Activated CD4-positive, alpha-beta T cell treated with anti-CD3 and anti-CD28 coated beads for 24 hours (primary cell): ENCODE measurements around the gene DYNLT1.
"Not testable (repeated sequence)": the region's sequence is repeated elsewhere in the genome, so short reads cannot be mapped to it uniquely, and the experiment has no call there.

Experiments
- DNase-seq, 2 donors: peaks; one replicate each; pipeline ENCODE4 v3.0.0-alpha.2; 2020; ENCODE audit warnings: low read depth in 2 of 2

DYNLT1 gene

DNA sequence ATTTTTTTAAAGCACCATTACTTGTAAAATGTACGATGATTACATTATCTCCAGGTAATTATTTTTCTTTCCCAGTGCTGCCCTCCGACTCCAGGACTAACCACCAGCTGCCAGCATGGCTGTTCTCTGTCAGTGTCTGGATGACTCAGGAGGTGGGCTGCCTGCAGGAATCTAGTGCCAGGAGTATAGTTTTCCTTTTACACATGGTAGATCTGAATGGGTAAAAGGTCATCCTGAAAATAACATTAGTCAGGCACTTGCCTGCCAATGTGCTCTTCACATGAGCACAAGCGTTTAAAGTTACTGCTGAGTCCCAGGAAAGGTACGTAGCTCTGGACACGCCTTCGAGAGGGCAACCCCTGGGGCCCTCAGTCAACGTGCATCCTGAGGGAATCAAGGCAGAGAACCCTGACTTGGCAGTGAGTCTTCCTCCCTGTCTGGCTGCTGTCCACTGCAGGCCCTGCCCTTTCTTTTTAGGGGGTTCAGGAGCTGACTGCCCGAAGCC, 2.4 kb downstream of the DYNLT1 start:
- no peak for DNase-seq

GRCh38 chr6:158640519-158640918, 4.0 kb downstream of the DYNLT1 start:
- no peak for DNase-seq

GRCh38 chr6:158639056-158639455, 5.5 kb downstream of the DYNLT1 start:
- DNase-seq = no peak

DNA sequence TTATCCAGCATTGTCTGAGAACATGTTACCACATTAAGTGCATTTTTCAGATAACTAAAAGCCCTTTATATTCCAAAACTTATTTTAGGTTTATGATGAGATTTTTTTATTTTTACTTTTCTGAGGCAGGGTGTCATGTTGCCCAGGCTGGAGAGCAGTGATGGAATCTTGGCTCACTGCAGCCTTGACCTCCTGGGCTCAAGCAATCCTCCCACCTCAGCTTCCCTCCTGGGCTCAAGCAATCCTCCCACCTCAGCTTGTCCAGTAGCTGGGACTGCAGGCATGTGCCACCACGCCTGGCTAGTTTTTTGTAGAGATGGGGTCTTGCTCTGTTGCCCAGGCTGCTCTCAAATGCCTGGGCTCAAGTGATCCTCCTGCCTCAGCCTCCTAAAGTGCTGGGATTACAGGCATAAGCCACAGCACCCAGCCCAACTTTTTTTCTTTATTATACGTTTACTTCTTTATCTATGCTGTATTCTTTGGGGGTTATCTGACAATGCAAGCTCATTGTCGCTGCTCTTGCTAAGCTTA, 6.2 kb downstream of the DYNLT1 start:
- DNase-seq = no peak

DNA sequence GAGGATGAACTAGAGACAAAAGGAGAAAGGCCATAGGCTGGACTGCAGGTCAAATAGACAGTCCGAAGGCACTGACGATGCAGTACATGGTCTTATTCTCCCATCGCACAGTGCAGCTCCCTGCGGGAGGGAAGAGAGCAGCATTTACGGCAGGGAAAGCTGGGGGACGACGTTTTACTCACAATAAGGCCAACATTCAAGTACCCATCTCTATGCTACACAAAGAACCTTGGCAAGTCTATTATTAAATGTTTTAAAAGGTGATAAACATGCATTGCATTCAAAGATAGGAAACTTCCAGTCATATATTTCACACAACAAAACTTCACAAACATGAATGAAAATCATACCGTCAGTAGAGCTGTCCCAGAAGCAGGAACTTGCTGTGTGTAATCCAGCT, 7.8 kb downstream of the DYNLT1 start:
- no peak for DNase-seq

- no peak for DNase-seq
Observed at GRCh38 chr6:158635427-158636073, 9.0 kb downstream of the DYNLT1 start.

DNA sequence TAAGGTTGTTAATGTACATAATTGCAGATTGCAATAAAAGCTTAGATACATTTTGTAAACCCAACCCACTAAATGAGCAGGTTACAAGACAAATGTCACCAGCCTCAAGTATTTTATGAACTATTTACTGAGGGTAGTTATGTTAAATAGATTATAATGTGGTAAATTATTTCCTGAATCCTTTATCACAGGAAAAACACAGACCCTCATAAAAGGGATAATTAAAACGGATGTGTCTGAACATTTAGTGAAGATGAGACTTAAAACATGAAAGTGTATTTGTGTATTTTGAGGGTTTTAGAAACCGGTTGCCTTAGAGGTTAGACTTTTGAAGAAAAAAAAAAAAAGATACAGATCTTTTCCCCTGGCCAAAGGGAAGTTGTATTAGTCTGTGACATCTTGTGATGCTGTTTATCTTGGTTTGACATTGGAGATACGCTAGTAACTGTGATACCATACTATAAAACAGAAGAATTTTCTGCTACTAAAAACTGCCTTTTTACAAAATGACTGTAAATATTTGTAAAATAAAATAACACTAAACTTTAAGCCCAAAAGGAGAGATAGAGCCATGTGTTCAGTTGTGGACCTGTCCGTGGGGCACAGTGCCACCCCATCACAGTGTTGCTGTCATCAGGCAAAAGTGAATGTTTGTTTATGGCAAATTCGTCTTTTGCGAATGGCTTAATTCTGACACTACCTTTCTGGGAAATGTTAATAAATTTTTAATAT, 9.7 kb downstream of the DYNLT1 start:
- DNase-seq = no peak

GRCh38 chr6:158633127-158633526, 11.4 kb downstream of the DYNLT1 start:
- DNase-seq = no peak

DNA sequence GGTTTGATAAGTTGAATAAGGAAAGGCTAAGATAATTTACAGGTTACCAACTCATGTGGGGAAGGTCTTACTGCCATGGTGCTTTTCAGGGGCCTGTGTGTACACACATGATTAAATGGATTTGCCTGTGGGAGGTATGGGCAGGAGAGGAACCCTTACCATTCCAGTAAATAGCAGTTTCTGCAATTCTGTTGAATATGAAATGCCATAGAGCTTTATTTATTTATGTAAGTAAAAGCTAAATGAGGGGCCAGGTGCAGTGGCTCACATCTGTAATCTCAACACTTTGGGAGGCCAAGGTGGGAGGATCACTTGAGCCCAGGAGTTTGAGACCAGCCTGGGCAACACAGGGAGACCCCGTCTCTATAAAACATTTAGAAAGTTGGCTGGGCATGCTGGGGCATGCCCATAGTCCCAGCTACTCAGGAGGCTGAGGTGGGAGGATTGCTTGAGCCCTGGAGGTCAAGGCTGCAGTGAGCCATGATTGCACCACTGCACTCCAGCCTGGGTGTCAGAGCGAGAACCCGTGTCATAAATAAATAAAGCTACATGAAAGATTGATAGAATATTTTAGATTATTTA, 11.9 kb downstream of the DYNLT1 start:
- not testable (repeated sequence) for DNase-seq

- DNase-seq = no peak
Observed at GRCh38 chr6:158631678-158632537, 12.6 kb downstream of the DYNLT1 start.

- DNase-seq = no peak
Observed at GRCh38 chr6:158630938-158631616, 13.5 kb downstream of the DYNLT1 start.

DNA sequence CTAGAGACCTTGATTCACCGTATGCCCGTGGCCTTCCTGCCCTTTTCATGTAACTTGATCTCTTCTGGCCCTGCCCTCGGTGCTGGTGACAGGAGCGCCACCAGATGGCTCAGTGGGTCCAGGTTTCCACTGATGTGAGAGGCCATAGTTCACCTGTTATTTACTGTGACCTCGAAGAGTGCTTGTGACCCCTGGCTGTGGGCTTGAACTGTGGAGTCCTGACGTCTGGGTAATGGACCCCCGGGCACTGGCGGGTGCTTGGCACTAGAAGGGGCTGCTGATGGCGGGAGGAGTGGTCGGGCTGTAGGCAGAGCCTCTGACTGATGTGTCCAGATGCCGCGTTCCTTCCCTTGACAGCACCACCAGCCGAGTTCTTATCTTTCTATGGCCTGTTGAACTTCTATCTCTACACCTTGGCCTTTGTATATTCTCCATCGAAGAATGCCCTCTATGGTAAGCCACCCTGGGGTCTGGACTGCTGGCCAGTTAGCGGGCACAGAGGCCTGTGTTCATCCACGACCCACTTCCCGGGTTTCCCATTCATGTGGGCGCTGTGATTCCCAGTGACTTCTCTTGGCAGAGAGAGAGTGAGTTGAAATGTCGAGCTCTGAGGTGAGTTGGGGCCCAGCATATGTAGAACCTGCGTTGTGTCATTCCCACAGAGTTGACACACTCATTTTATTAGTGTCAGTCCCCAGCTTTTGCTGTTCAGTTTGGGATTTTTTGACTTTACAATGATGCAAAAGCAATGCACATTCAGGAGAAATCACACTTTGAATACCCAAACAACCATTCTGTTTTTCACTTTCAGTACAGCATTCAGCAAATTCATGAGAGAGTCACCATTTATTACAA, 14.9 kb downstream of the DYNLT1 start:
- DNase-seq = no peak

DNA sequence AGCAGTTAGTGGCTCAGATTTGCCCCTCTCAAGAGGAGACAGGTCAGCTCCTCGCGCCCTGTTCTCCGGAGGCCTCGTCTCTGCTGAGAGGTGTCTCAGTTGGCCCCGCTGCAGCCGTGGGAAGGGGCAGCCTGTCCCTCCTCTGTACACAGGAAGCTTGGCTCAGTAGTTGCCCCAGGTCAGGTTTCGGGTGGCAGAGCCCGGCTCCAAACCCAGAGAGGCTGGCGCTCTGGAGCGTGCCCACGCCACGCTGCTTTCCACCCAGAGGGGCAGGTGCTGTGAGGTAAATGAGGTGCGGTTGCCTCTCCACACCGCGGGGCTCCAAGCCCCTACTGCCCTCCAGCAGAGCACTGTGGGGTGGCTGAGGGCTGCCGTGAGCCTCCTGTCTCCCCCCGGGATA, 16.0 kb downstream of the DYNLT1 start:
- no peak for DNase-seq

- no peak for DNase-seq
Observed at GRCh38 chr6:158627940-158628211, 16.7 kb downstream of the DYNLT1 start.

- DNase-seq = no peak
Observed at GRCh38 chr6:158627168-158627939, 17.2 kb downstream of the DYNLT1 start.

GRCh38 chr6:158626360-158627167, 18.0 kb downstream of the DYNLT1 start:
- no peak for DNase-seq

DNA sequence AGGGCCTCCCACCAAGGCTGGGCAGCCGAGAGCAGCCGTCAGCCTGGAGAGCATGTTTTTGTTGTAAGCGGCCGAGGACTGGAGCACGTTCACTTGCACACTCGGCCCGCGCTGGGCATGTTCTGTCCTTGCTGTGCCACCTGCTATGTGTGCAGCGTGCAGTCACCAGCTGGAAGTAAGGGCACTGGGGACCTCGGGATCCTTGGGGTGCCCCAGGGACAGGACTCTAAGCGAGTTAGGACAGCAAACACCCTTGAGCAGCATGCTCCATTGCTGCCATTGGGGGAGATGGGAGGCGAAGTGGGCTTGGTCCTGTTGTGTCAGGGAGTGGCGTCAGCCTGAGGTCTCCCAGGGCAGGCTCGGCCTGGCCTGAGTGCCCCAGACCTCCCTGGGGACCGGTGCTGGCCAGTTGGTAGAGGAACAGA, 18.6 kb downstream of the DYNLT1 start:
- no peak for DNase-seq
